HepG2 (cell line): Measurements from ENCODE around the gene REPIN1. TPM values are rescaled to one million over a fixed set of nuclear protein-coding genes. Genes with fewer than 3 reads are reported as not detected.

Experiments used
- ATAC-seq: fragments of 200-7000 bp; cut with Tn5 transposase; 3 replicates; pipeline ENCODE4 v1.9.1; 2020; ENCODE audit warnings: mild to moderate bottlenecking, moderate library complexity
- BruUV-seq: library from RNA; stranded (reverse); fragments of 400-500 nt; replicated peaks from 2 replicates; lab custom pipeline; 2021; lab: Mats Ljungman, UMichigan
- CTCF ChIA-PET: fragments of 300-600 bp; formaldehyde crosslinking; extraction: SDS; loops from one replicate; lab custom pipeline; 2021; ENCODE audit warnings: low total read pairs, inconsistent platforms, low intra/inter-chr PET ratio; lab: Yijun Ruan, JAX
- POLR2A ChIA-PET: fragments of 350-600 bp; sonication (Branson Sonifier 250); formaldehyde crosslinking; loops from one replicate; lab custom pipeline; 2020; ENCODE audit warnings: antibody characterized with exemption, inconsistent platforms; lab: Yijun Ruan, JAX
- DNase-seq: peaks from one replicate; pipeline ENCODE4 v3.0.0-alpha.2; 2015; ENCODE audit warnings: low spot score
- FAIRE-seq: peaks from 3 replicates; lab custom pipeline; 2011; peaks lifted over from hg19 to GRCh38; lab: Jason Lieb, UNC
- H2AFZ ChIP-seq: one replicate; pipeline ENCODE4 v1.6.1; 2011; ENCODE audit warnings: low read length, inconsistent platforms
- H3K27ac ChIP-seq: fragments of 300-600 bp; 3 replicates; pipeline ENCODE4 v1.8.0; 2011; ENCODE audit warnings: mixed run types, mild to moderate bottlenecking, mixed read lengths, low read length, inconsistent platforms; ENCODE audit not compliant: insufficient read depth; ENCODE audit errors: extremely low read length
- H3K27me3 ChIP-seq, 2 experiments: fragments of 200-600 bp in 1 of 2; 2 replicates in 1 of 2; 3 replicates in 1 of 2; pipeline versions ENCODE4 v1.6.0 to v1.8.0; 2011; ENCODE audit warnings: low read length in 2 of 2, mild to moderate bottlenecking in 2 of 2, moderate library complexity in 2 of 2, inconsistent platforms in 1 of 2; ENCODE audit not compliant: insufficient read depth in 2 of 2, control insufficient read depth in 1 of 2
- H3K36me3 ChIP-seq, 2 experiments: fragments of 200-600 bp in 1 of 2; replicated peaks in 1 of 2; 2 replicates in 1 of 2; 3 replicates in 1 of 2; pipeline versions ENCODE4 v1.5.1 to v1.8.0; 2011; ENCODE audit warnings: low read length in 2 of 2, inconsistent platforms in 1 of 2; ENCODE audit not compliant: insufficient read depth in 2 of 2, control insufficient read depth in 1 of 2
- H3K4me1 ChIP-seq: 2 replicates; pipeline ENCODE4 v1.5.1; 2012; ENCODE audit warnings: low read length, inconsistent platforms; ENCODE audit not compliant: insufficient read depth
- H3K4me2 ChIP-seq: 2 replicates; pipeline ENCODE4 v1.6.0; 2011; ENCODE audit warnings: low read depth, low read length, inconsistent platforms
- H3K4me3 ChIP-seq, 3 experiments: fragments of 200-600 bp in 1 of 3; sonication (generic), shearing (Covaris generic) in 1 of 3; replicated peaks in 1 of 3; 2 replicates each; pipeline ENCODE4 v1.5.1; 2011 to 2016; ENCODE audit warnings: low read length in 3 of 3, inconsistent platforms in 2 of 3, low read depth in 2 of 3, mild to moderate bottlenecking in 2 of 3, control low read depth in 1 of 3, mixed read lengths in 1 of 3; ENCODE audit not compliant: insufficient read depth in 1 of 3
- H3K79me2 ChIP-seq: one replicate; pipeline ENCODE4 v1.6.1; 2011; ENCODE audit warnings: low read length, inconsistent platforms; ENCODE audit not compliant: insufficient read depth
- H3K9ac ChIP-seq: 2 replicates; pipeline ENCODE4 v1.6.0; 2011; ENCODE audit warnings: mild to moderate bottlenecking, low read depth, low read length, inconsistent platforms; ENCODE audit not compliant: insufficient read depth
- H3K9me3 ChIP-seq: 2 replicates; pipeline ENCODE4 v1.5.1; 2012; ENCODE audit warnings: mild to moderate bottlenecking, low read length
- H4K20me1 ChIP-seq: 2 replicates; pipeline ENCODE4 v1.6.0; 2011; ENCODE audit warnings: inconsistent platforms, mild to moderate bottlenecking, low read length, moderate library complexity; ENCODE audit not compliant: insufficient read depth
- ATF7-NPFF ChIP-seq: sonication (generic); formaldehyde crosslinking; IDR thresholded peaks from 2 replicates; pipeline ENCODE4 v1.8.1; 2023; ENCODE audit warnings: mild to moderate bottlenecking, low read depth, missing genetic modification reagents, moderate library complexity
- CHCHD3 ChIP-seq: sonication (generic); formaldehyde crosslinking; IDR thresholded peaks from 2 replicates; pipeline ENCODE4 v1.8.0; 2022; ENCODE audit warnings: mild to moderate bottlenecking, missing genetic modification reagents, moderate library complexity
- EEA1 ChIP-seq: sonication (generic); formaldehyde crosslinking; IDR thresholded peaks from 2 replicates; pipeline ENCODE4 v1.5.1; 2020; ENCODE audit warnings: mild to moderate bottlenecking, missing genetic modification reagents, borderline replicate concordance
- HMG20B ChIP-seq: conservative IDR thresholded peaks from 2 replicates; pipeline ENCODE4 v1.6.1; 2016; ENCODE audit warnings: missing genetic modification reagents, missing compliant biosample characterization
- HNF4A ChIP-seq: sonication (generic); formaldehyde crosslinking; IDR thresholded peaks from 2 replicates; pipeline ENCODE4 v1.4.0; 2020; ENCODE audit warnings: missing genetic modification reagents
- MAFF ChIP-seq: IDR thresholded peaks from 2 replicates; pipeline ENCODE4 v1.6.1; 2011; ENCODE audit warnings: low read depth, low read length, improper control_type of control experiment
- MEF2D ChIP-seq: sonication (generic); formaldehyde crosslinking; IDR thresholded peaks from 2 replicates; pipeline ENCODE4 v1.5.1; 2020; ENCODE audit warnings: mild to moderate bottlenecking, missing genetic modification reagents
- NR2F2 ChIP-seq: IDR thresholded peaks from 2 replicates; pipeline ENCODE4 v1.6.1; 2012; ENCODE audit warnings: low read depth, inconsistent platforms, borderline replicate concordance
- ONECUT2 ChIP-seq: sonication (generic); formaldehyde crosslinking; IDR thresholded peaks from 2 replicates; pipeline ENCODE4 v1.4.0; 2020; ENCODE audit warnings: missing genetic modification reagents
- PHF21A ChIP-seq: sonication (generic); formaldehyde crosslinking; IDR thresholded peaks from 2 replicates; pipeline ENCODE4 v1.5.0; 2020; ENCODE audit warnings: mild to moderate bottlenecking, missing genetic modification reagents
- SMYD3 ChIP-seq: sonication (generic); formaldehyde crosslinking; IDR thresholded peaks from 2 replicates; pipeline ENCODE4 v1.8.1; 2023; ENCODE audit warnings: mild to moderate bottlenecking, missing genetic modification reagents
- SRSF1 ChIP-seq: fragments of 200-400 bp; formaldehyde crosslinking; optimal IDR thresholded peaks from 2 replicates; pipeline ENCODE3; 2017; ENCODE audit warnings: mild to moderate bottlenecking, low read depth, low read length, moderate library complexity
- TBX3 ChIP-seq: fragments of 450-650 bp; IDR thresholded peaks from 2 replicates; pipeline ENCODE4 v1.6.1; 2017; ENCODE audit warnings: antibody characterized with exemption, mild to moderate bottlenecking, inconsistent platforms, borderline replicate concordance
- THYN1 ChIP-seq: sonication (generic); formaldehyde crosslinking; IDR thresholded peaks from 2 replicates; pipeline ENCODE4 v1.8.1; 2023; ENCODE audit warnings: low read depth, mild to moderate bottlenecking, moderate library complexity, missing genetic modification reagents, borderline replicate concordance
- ZBTB38 ChIP-seq: sonication (generic); formaldehyde crosslinking; IDR thresholded peaks from 2 replicates; pipeline ENCODE4 v1.5.1; 2020; ENCODE audit warnings: mild to moderate bottlenecking, missing genetic modification reagents
- ZNF253 ChIP-seq: sonication (generic); formaldehyde crosslinking; IDR thresholded peaks from 2 replicates; pipeline ENCODE4 v1.8.0; 2022; ENCODE audit warnings: mild to moderate bottlenecking, missing genetic modification reagents, borderline replicate concordance
- ZNF282 ChIP-seq: fragments of 450-650 bp; IDR thresholded peaks from 2 replicates; pipeline ENCODE4 v1.6.1; 2018; ENCODE audit not compliant: partially characterized antibody
- ZNF460 ChIP-seq: sonication (generic); formaldehyde crosslinking; IDR thresholded peaks from 2 replicates; pipeline ENCODE4 v1.5.1; 2020; ENCODE audit warnings: missing genetic modification reagents, mild to moderate bottlenecking, borderline replicate concordance
- ZNF883 ChIP-seq: sonication (generic); formaldehyde crosslinking; IDR thresholded peaks from 2 replicates; pipeline ENCODE4 v1.5.1; 2020; ENCODE audit warnings: mild to moderate bottlenecking, missing genetic modification reagents; ENCODE audit errors: not compliant biosample characterization
- WGBS: methylation state at CpG from one replicate; pipeline ENCODE4 v1.1.6; 2017; ENCODE audit warnings: low lambda C conversion rate; 5-methylcytosine and 5-hydroxymethylcytosine counted together
- in situ Hi-C: cut with HindIII; loops from 2 replicates; pipeline ENCODE4 v1.10.0; 2017; ENCODE audit warnings: low pct_unique_long_range_greater_than_20kb; ENCODE audit not compliant: extremely low pct_ligation_motif_present
- intact Hi-C: fragments of 100-400 bp; cut with micrococcal nuclease; formaldehyde crosslinking; loops from one replicate; pipeline ENCODE4 v1.10.0; 2022; ENCODE audit not compliant: unreplicated experiment
- polyA plus RNA-seq, 8 experiments: library from polyadenylated mRNA; depleted of rRNA in 3 of 8; stranded (reverse) in 7 of 8; unstranded in 1 of 8; fragments of >200 nt; fragmentation: Illumina TruSeq in 4 of 8; extraction: Trizol in 4 of 8; gene quantifications; 2 replicates each; pipeline versions ENCODE4 v1.2.1 to v1.2.3, GENCODE V29; 2011 to 2016; ENCODE audit warnings: low read depth in 4 of 8, missing spikeins in 1 of 8, mixed read lengths in 1 of 8; ENCODE audit not compliant: insufficient read depth in 1 of 8
- total RNA-seq, 5 experiments: library from RNA; depleted of rRNA; stranded (reverse); fragments of >200 nt; fragmentation: Illumina TruSeq; extraction: Trizol; gene quantifications; 2 replicates each; pipeline ENCODE4 v1.2.3, GENCODE V29; 2016; ENCODE audit warnings: low read depth in 1 of 5
- TF ChIP-seq, protein P1 (sequence below): sonication (generic); formaldehyde crosslinking; IDR thresholded peaks from 2 replicates; pipeline ENCODE4 v1.8.0; 2022; ENCODE audit warnings: mild to moderate bottlenecking, missing genetic modification reagents, borderline replicate concordance
- TF ChIP-seq, protein P2 (sequence below): IDR thresholded peaks from 2 replicates; pipeline ENCODE4 v1.6.1; 2016; ENCODE audit warnings: low read depth, control low read depth

REPIN1 gene
- total and polyA plus RNA-seq, 2 of the 13 experiments (the other 11 are each of a cell fraction or from before 2014, with no cell fraction given): 69.9 to 108 TPM

DNA sequence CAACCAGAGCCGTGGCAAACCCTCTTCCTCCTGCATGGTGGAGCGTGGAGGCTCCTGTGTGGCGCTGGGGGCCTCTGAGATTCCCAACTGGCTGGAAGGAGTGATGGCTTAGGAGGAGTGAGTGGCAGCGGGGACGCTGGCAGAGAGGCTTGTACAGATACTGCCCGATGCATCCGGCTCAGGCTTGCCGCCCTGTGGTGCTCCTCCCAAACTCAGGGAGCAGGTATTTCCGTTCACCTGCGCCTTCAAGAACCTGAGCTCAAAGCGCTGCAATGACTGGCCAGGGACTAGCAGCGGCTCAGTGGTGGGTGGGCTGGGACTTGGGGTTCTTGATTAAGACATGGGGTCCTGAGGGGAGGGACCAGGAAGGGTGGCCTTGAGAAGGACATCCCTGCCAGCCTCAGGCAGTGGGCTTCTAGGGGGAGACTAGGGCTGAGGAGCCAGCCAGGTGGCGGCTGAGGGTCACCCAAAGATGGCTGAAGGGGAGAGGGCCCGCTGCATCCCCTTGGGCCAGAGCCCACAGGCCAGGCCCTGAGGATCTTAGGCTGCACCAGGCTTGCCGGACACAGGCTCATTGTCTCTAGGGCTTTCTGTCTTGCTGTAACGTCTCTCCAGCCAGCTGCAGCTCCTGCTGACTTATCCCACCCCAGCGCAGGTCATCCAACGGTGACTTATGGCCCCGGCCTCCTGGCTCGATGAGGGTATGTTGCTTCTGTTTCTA lies 13.7 kb downstream of the REPIN1 start (continued):
- TF ChIP-seq NR2F2 (no peak), ZBTB38 (CRISPR knock-in tag) (peak; percentile 21; the same call in 1 of the 2 replicates), SMYD3 (no peak), ZNF282 (no peak), SRSF1 (no peak)

DNA sequence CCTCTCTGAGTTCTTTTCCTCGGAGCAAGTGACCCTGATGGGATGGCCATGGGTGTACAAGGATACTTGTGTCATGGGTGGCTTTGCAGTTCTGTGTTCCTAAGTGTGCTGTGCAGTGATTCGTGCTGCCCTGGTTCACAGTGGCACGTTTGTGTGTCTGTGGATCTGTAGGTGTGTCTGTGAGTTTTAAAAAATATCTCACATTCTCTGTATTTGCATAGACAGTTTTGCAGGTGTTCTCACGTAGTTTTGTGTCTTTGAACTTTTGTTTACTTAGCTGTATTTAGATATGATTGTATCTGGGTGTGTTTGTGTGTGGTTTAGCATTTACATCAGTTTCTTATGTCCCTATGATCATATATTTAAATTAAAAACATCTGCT lies 14.2 kb downstream of the REPIN1 start:
- in situ Hi-C loops: no loop called here
- TF ChIP-seq CHCHD3 (CRISPR knock-in tag) (no peak), HNF4A (no peak), PHF21A (CRISPR knock-in tag) (0 out of 2 replicates have a peak, but pooled peaks have one; percentile 7), ONECUT2 (no peak), EEA1 (no peak), HMG20B (no peak), ZNF253 (CRISPR knock-in tag) (no peak), MEF2D (CRISPR knock-in tag) (no peak), ZNF883 (CRISPR knock-in tag) (no peak), MAFF (no peak), TBX3 (0 out of 2 replicates have a peak, but pooled peaks have one; percentile 17), THYN1 (CRISPR knock-in tag) (no peak), ATF7-NPFF (CRISPR knock-in tag) (no peak), ZNF460 (CRISPR knock-in tag) (no peak)
- TF ChIP-seq, protein P1, sequence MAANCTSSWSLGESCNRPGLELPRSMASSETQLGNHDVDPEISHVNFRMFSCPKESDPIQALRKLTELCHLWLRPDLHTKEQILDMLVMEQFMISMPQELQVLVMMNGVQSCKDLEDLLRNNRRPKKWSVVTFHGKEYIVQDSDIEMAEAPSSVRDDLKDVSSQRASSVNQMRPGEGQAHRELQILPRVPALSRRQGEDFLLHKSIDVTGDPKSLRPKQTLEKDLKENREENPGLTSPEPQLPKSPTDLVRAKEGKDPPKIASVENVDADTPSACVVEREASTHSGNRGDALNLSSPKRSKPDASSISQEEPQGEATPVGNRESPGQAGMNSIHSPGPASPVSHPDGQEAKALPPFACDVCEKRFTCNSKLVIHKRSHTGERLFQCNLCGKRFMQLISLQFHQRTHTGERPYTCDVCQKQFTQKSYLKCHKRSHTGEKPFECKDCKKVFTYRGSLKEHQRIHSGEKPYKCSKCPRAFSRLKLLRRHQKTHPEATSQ: 0 out of 2 replicates have a peak, but pooled peaks have one; percentile 40
- TF ChIP-seq, protein P2, sequence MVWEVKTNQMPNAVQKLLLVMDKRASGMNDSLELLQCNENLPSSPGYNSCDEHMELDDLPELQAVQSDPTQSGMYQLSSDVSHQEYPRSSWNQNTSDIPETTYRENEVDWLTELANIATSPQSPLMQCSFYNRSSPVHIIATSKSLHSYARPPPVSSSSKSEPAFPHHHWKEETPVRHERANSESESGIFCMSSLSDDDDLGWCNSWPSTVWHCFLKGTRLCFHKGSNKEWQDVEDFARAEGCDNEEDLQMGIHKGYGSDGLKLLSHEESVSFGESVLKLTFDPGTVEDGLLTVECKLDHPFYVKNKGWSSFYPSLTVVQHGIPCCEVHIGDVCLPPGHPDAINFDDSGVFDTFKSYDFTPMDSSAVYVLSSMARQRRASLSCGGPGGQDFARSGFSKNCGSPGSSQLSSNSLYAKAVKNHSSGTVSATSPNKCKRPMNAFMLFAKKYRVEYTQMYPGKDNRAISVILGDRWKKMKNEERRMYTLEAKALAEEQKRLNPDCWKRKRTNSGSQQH (CRISPR knock-in tag): no peak

More for the DNA sequence above, 14.2 kb downstream of the REPIN1 start:
- DNase-seq: no peak
- peaks cover 47% of the 10 kb centered on the region for H3K79me2 ChIP-seq
- no peak for FAIRE-seq
- intact Hi-C loops: loop anchor here (1.0 kb wide), 1 partner anchor 28 kb away; no protein-coding TSS in a partner anchor
- ChIA-PET CTCF (no interaction called here), POLR2A (interaction anchor here (1.1 to 8.7 kb wide), 4 partner anchors 14 to 40 kb away, joined by 3 to 181 read pairs (median 76); partner anchors contain the start of genes RARRES2 and REPIN1)
- no peaks in the 10 kb centered on the region for H3K9me3 ChIP-seq
- peaks cover 3% of the 10 kb centered on the region; the same call in 1 of the 2 replicates for H4K20me1 ChIP-seq
- H3K27me3 ChIP-seq: no peaks in the 10 kb centered on the region
- peaks cover 83% of the 10 kb centered on the region for H3K4me1 ChIP-seq
- no peak for ATAC-seq
- H3K36me3 ChIP-seq: no peaks in the 10 kb centered on the region
- peak overlapping the region; percentile 63 for H3K9ac ChIP-seq
- no TSS peak for BruUV-seq
- peak overlapping the region; percentile 94 for H3K27ac ChIP-seq
- WGBS: 3% methylated on average over 4 of the region's 4 CpGs
- H2AFZ ChIP-seq: no peak overlapping the region
- peak overlapping the region; percentile 81 for H3K4me2 ChIP-seq
- H3K4me3 ChIP-seq: peak overlapping the region in 2 of 3 experiments; percentile 28 to 56; a peak in 3 of 6 replicates
